HG03571 (cell line): ENCODE data around the gene CRTAC1.
A peak's percentile ranks its signal among the peaks of the same experiment; 100 is the strongest.

ENCODE experiments used
- ATAC-seq: cut with Tn5 transposase; IDR thresholded peaks from one replicate; pipeline ENCODE4 v1.9.1; 2021; ENCODE audit not compliant: unreplicated experiment

CRTAC1 gene

DNA sequence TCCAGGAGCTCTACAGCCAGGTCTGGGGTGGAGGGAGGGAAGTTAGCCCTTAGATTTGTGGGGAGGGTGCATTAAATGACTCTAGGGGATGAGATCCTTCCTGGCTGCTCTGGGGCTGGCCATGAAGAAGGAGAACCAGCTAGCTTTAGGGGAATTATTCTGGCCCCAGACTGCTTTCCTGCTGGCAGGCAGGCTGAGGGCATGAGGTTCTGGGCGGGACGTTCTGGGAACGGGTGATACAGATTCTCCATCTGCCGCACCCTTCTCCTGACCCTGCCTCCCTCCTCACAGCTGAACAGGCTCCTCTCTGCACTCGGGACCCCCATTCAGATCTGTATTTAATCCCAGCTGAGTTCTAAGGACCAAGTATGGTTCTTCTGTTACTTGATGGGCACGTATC is 156.9 kb downstream of the CRTAC1 start:
- no peak for ATAC-seq

DNA sequence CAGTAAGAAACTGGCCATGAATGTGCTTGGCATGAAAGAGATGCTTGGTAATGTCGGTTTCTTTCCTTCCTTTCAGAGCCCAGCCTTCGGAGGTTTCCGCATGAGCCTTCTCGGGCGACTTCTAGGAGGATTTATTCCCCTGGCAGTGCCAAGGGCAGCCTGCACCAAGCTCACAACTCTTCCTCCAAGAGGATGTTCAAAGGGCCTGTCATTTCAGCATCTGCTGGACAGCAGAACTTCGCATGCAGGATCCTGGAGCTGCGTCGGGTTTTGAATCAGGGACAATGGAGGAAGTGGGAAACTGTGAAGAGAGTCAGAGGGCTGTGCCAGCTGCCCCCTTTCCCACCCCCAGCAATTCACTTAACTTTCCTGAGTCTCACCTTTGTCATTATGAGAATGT is 159.4 kb downstream of the CRTAC1 start:
- no peak for ATAC-seq

DNA sequence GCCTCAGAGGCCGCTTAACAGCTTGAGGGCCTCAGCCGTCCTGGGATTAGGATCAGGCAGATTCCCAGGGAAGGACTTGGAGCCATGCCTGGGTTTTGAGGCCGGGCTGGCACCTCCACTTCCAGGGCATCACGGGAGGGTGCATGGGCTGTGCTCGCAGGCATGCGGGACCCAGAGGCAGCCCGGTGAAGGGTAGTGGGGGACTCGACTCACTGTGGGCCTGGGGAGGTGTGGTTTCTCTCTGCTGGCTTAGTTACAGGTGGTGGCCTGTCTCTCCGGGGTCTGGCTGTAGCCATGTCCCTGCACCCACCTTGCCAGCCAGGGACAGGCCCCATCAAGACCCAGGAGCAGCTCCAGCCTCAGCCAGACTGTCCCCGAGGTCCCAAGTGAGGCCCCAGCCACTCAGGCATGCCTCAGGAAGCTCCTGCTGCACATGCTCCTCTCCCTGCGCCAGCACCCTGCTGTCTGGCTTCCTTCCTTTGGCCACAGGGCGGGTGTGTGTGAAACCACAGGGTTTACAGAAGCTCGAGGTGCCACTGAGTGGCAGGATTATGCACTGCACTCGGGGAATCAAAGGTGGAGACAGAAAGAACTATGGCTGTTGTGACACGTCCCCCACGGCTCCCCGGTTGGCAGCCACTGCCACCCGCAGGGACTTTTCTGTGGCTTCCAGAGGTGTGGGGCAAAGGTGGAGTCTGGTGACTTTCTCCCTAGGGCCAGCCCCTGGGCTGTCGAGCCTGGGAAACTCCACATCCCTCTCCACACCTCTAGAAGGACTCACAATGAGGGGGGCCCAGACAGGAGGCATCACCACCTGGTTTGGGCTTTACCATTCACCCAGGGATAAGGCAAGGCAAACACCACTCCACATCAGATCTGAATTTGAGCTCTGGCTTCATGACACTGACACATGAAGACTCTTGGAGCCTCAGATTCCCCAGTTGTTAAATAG is 161.1 kb downstream of the CRTAC1 start:
- ATAC-seq, result peak; percentile 88

DNA sequence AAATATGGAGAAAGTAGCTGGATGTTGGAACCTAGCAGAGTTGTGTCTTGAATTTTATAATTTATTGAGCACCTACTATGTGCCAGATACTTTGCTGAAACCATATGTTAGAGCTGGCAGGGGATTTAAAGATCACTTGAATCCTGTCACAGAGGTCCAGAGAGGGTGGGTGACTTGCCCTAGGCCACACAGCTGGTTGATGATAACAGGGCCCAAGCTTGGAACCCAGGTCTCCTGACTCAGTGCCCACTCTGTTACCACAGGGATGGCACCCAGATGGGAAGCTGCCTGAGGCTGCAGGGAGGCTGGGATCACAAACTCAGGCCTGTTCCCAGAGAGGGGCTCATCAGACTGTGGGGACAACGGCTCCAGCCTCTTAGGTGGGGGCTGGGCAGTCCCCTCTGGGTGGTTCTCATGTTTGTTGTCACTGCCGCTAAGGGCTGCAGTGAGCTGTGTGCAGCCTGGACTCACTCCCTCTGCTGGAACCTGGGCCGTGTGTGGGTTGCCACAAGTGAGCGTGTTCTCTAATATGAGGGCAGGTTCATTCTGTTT is 162.2 kb downstream of the CRTAC1 start:
- no peak for ATAC-seq

DNA sequence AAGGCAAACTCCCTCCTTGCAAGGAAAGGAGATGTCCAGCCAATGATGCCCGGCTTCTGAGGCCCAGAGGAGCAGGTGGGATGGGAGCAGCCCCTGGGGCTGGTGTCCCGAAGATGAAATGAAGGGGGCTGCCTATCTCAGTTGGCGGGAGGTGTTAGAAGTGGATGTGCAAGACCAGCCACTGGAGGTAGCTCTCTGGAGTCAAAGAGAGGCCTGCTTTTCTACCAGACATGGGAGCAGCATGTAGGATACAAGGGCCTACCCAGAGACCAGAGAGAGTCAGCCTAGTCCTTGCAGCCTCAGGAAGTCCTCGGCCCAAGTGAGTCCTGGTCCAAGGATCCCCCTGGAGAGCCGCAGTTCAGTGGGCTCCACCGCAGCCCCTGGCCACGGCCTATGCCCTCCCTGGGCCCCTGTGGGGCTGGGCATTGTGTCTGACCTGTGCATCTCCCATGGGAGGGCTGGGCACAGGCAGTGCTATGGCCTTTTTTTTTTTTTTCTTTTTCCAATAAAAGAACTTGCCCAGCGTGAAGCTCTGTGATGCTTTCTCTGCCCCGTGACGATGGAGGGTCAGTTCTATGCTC is 163.1 kb downstream of the CRTAC1 start:
- ATAC-seq, result no peak

DNA sequence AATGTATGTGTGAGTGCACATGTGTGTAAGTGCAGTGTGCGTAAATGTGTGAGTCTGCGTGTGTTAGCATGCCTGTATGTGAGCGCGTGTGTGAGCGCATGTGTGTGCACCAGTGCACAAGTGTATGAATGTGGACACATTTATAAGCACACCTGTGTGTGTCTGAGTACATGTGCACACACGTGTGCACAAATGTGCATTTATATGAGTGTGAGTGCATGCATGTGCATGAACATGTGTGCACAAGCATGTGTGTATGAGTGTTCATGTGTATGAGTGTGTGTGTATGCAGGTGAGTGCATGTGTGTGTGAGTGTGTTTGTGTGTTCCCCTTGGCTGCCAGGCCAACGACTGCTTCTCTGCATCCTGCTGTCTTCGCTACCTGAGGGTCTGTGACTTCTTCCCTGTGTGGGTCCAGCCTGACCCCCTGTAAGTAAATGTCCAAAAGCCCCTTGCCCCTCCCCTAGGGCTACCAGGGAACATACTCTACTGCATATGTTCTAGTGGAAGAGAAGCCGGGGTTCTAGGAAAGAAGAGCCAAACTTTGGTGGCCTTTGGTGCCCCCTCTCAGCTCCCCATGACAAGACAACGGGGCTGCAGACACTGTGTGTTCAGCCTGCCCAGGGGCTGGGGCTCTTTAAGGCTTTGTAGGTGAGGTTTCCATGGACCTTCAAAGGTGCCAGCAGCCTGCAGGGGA is 163.7 kb downstream of the CRTAC1 start:
- no peak for ATAC-seq

DNA sequence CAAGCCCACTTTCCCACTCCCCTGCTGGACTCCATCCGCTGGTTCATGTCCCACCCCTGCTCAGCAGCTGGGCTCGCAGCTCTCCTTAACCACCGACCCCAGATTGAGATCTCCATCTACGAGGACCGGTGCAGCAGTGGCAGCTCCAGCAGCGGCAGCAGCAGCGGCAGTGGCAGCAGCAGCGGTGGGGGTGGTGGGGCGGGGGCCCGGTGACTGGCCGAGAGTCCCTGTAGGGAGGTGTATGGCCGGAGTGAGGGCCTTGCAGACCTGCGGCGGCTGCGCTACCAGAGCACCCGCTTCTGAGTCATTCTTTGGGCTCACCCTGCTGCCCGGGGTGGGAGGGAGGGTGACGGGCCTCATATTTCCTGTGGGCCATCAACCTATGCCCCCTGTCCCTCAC is 164.9 kb downstream of the CRTAC1 start:
- no peak for ATAC-seq

DNA sequence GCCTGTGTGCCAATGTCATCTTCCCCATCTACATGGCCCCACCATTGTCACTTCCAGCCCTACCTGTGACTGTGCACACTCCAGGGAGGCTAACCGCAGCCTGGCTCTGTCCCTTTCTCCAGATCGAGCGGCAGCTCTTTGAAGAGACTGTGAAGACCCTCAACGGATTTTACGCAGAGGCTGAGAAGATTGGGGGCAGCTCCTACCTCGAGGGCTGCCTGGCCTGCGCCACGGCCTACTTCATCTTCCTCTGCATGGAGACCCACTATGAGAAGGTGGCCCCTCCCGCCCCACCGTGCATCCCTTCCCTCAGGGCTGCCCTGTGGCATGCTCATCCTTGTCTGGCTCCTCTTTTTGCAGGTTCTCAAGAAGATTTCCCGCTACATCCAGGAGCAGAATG is 166.6 kb downstream of the CRTAC1 start:
- ATAC-seq, result no peak

DNA sequence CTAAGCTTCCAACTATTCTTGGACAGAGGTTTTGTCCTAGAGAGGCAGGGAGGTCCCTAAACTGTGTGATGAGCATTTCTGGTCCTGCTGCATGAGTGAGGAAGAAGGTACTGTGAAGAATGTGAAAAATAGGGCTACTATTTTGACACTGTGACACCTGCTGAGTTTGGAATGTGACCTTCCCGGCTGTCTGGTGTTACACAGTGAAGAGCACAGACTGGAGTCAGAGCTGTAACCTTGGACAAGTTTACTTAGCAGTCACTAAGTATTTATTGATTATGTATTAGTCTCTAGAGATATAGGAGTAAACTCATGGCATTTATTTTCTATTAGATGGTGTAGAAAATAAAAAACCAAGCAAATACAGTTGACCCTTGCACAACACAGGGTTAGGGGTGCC is 168.5 kb downstream of the CRTAC1 start:
- ATAC-seq, result no peak

DNA sequence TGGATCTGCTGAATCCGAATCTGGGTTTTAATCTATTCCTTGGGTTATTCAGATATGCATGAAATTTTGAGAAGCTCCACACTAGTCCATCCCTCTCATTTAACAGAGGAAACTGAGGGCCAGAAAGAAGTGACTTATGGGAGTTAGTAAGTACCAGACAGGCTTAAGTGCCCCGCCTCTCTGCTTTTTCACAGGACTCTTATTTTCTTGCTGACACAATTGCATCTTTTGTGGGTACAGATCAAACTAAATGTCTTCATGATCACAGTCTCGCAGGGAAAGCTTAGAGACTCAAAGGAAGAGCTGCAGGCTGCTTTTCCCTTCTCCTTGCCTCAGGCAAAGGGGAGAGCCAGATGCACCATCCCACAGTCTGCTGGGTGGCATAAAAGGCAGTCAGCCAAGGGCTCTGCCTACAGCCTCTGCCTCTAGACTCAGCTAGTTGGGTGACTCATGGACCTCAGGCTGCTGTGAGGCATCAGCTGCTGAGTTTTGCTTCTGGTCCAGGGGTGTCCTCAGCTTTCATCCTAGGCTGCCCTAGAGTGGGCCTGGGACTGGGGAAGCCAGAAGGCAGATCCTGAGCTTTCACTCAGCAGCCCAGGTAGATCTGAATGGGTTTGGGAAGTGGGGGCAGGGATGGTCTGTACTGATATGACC is 169.2 kb downstream of the CRTAC1 start:
- ATAC-seq, result no peak

DNA sequence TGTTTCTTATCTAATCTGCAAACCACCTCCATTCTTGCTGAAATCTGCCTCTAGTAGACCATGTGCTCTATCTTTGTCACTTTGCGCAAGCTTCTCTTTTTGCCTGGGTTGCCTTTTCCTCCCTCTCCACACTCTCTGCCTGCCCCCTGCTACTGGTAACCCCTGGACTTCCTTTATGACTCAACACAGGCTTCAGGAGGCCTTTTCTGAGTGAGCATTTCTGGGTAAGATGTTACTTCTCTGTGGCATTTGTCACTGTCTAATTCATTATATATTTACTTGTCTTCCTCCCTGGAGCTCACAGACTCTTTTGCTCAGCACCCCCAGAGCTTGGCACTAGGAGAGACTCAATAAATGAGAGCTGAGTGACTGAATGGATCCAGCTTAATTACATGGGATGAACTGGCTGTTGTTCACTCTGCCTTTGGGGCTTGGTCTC is 172.4 kb downstream of the CRTAC1 start:
- ATAC-seq, result no peak

DNA sequence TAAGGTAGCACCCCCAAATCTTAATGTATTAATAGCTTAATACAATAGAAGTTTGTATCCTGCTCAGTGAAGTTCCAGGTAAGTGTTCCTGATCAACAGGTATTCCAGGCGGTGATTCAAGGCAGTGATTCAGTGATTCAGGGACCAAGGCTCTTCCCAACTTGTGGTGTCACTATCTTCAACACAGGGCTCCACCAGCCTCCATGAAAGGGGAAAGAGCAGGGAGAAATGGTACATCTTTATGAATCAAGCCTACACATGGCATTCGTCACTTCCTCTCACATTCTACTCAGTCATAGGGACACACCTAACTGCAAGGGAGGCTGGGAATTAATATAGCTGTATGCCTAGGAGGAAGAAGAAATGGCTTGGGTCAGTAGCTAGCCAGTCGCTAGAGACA is 175.7 kb downstream of the CRTAC1 start:
- no peak for ATAC-seq

DNA sequence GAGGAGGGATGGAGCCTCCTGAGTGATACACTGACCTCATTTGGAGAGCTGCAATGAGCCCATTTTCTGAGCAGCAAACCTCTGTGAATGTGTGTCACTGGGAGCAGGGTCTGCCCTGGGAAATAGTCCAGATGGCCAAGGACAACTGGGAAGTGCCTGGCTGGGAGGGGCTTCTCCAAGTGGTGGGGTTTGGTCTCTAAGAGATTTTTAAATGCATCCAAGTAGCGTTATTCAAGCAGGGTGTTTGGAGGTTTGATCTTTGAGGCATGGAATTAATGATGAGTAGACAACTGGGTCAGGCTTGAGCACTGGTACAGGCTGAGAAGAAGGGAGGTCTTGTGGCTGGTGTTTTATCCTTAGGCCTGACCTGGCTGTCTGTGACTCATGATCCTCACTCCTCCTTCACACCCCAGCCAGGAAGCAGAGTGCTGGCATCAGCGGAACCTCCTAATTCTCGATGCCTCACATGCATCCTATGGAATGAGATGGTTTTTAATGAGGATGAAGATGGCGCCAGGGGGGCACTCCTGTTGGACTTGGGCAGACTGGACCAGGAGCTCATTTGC is 177.5 kb downstream of the CRTAC1 start:
- ATAC-seq, result no peak

DNA sequence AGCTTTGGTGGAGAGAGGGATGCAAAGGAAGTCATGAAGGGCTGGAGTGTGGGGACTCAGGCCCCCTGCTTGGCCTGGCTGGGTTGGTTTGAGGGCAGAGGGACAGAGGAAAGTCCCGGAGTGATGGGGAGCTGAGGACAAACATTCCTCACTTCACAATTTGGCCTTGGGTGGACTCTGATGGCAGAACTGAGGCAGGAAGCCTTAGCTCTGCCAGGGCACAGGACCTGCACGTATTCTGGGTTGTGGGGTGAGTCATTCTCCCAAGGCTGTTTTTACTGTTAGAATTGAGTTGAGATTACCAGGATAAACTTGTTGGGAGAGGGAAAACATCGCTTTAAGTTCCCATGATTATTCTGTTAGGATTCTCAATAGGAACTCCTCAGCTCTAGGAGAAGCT is 178.1 kb downstream of the CRTAC1 start:
- ATAC-seq, result no peak

DNA sequence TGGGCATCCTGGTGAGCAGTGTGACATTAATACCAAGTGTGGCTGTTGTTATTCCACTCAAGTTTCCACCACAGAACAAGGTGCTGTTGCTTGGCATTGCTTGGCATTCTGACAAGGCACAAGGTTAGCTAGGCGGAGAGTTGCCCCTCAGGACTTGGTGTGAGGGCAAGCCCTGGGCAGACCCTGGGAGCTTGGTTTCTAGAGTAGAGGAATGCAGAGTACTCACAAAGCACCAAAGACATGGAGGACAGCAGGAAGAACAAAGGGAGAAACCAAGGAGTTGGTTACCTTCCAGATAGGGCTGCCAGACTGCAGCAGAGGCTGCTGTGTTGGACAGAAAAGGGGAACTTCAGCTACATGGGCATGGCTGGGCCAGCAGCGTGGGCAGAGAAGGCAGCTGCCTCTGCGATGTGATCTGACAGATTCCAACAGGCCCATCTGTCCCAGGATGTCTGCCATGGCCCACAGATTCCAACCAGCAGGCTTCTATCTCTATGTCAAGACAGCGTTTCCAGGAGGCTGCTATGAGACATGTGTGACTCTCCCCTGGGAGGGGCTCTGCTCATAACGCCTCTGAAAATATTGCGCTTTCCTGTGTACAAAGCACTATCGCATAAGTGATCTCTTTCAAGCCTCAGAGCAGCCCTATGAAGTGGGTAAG is 178.9 kb downstream of the CRTAC1 start:
- ATAC-seq, result no peak

DNA sequence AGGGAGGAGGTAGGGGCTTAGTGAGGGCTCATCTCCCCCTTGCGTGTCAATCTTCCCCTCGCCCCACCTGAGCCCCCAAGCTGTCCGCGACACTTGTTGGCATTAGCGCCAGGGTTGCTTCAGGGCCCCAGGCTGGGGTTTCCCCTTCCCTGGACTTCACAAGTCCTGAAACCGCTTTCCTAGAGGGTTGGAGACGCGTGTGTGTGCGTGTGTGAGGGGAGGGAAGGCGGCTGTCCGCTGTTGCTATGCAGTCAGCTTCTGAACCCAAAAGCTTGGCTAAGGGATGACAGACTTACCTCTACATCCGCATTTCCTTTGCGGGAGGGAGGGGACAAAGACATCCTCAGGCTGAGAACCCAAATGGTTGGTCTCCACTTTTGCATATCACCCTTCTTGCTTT is 180.0 kb downstream of the CRTAC1 start:
- no peak for ATAC-seq

DNA sequence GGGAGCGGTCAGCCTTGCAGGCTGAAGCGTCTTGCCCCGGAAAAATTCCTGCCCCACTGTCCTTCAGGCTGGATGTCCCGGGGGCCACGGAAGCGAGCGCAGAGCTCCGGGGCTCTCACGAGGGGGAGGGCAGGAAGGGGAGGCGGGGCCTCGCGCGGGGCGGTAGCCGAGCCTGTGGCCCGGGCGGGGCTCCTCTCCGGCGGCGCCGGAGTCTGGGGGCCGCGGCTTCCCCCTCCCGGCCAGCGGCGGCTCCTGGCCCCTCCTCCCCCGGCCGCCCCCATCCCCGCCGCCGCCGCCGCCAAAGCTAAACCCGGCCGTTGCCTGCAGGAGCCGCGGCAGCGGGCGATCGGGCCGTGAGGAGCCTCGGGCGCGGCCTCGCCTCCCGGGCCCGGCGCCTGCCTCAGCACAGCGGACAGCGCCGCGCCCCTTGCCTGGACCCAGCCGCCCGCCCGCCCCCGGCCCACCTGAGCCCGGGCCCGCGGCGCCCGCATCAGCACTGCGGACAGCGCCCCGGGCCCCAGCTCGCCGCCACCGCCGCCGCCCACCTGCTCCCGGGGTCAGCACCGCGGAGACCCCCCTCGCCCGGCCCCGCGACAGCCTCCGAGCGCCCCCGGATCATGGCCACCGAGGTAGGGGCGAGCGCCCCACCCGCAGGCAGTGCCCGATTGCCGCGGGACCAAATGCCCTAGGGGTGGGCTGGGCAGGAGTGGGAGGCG is 180.6 kb downstream of the CRTAC1 start, which contains the start of gene GOLGA7B:
Gene GOLGA7B, plus strand, starts transcription at position 157 of the 716 bp plus-strand sequence. Its CDS starts 461 bp downstream, at position 618.
- no peak for ATAC-seq

DNA sequence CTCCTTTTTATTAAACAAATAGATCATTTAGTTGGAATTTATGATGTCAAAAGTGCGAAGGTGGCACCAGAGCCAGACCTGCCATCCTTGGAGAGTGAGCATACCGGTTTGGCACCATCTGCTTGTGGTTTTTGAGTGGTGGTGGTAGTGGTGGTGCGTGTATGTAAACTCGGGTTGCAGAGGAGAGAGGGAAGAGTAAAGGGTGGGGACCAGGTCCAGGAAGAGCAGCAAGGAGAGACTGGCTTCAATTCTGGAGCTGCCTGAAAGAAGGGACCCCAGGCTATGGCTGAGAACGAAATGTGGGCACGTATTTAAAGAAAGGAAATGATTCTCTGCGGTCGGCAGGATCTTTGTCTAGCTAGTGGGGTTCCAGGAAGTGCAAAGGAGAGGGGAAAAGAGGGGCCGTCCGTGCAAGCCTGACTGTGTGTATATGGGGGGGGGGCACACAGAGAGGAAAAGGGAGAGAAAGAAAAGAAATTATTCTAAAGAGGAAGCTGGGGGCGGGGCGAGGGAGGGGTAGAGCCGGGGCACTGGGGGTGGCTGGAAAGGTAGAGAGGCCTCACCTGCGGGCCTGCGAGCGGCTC is 181.2 kb downstream of the CRTAC1 start:
- no peak for ATAC-seq

DNA sequence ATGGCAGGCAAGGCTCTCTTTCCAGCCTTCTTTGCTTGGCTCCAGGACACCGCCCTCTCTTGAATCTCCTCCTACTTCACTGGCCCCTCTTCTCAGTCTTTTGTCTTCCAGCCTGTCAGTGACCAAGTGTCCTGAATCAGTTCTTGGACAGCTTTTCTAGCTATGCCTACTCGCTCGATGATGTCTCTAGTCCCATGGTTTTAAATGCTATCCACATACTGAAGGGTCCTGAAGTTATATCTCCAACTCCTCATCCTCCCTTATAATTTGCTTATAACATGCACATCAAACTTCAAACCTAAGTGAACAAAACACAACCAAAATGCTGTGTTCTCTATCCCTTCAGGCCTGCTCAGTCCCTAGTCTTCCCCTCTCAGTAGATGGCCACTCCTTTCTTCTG is 185.7 kb downstream of the CRTAC1 start:
- no peak for ATAC-seq
